Measurements from ENCODE around the gene LRP1B. TPM values are rescaled to one million over a fixed set of nuclear protein-coding genes. Genes with fewer than 3 reads are reported as not detected.

Gene LRP1B
- total RNA-seq, 1 donor from 2014 or later = 0.54 TPM

GRCh38 chr2:141306368-141306767 lies 824.4 kb downstream of the LRP1B start:
- no peak for DNase-seq (ENCODE audit: low read depth, low spot score)
- H3K27ac Mint-ChIP-seq (ENCODE audit: unreplicated experiment) = no peak overlapping the region
- no peaks in the 10 kb centered on the region for H3K27me3 Mint-ChIP-seq (ENCODE audit: low read depth)
- H3K36me3 Mint-ChIP-seq (ENCODE audit: low read depth) = no peaks in the 10 kb centered on the region
- H3K4me1 Mint-ChIP-seq = no peaks in the 10 kb centered on the region
- H3K4me3 Mint-ChIP-seq = no peak overlapping the region
- peaks cover 8% of the 10 kb centered on the region for H3K9me3 Mint-ChIP-seq
- no peak for TF ChIP-seq CTCF (conservative IDR thresholded peaks at IDR 0.05)

- Mint-ChIP-seq H3K27me3 (ENCODE audit: low read depth) (no peaks in the 10 kb centered on the region), H3K27ac (ENCODE audit: unreplicated experiment) (no peak overlapping the region), H3K36me3 (ENCODE audit: low read depth) (no peaks in the 10 kb centered on the region), H3K9me3 (peaks cover 8% of the 10 kb centered on the region), H3K4me3 (no peak overlapping the region), H3K4me1 (no peaks in the 10 kb centered on the region)
- no peak for DNase-seq (ENCODE audit: low read depth, low spot score)
- TF ChIP-seq CTCF (conservative IDR thresholded peaks at IDR 0.05) = no peak
These were observed 829.3 kb downstream of the LRP1B start for GRCh38 chr2:141301551-141301950.

GRCh38 chr2:141280037-141280436 lies 850.8 kb downstream of the LRP1B start:
- TF ChIP-seq CTCF (conservative IDR thresholded peaks at IDR 0.05) = no peak
- H3K36me3 Mint-ChIP-seq (ENCODE audit: low read depth) = no peaks in the 10 kb centered on the region
- peaks cover 3% of the 10 kb centered on the region for H3K9me3 Mint-ChIP-seq
- H3K4me3 Mint-ChIP-seq = no peak overlapping the region
- no peak overlapping the region for H3K27ac Mint-ChIP-seq (ENCODE audit: unreplicated experiment)
- no peaks in the 10 kb centered on the region for H3K27me3 Mint-ChIP-seq (ENCODE audit: low read depth)
- H3K4me1 Mint-ChIP-seq = no peaks in the 10 kb centered on the region
- no peak for DNase-seq (ENCODE audit: low read depth, low spot score)

- Mint-ChIP-seq H3K27ac (ENCODE audit: unreplicated experiment) (no peak overlapping the region), H3K4me1 (no peaks in the 10 kb centered on the region), H3K36me3 (ENCODE audit: low read depth) (peaks cover 5% of the 10 kb centered on the region), H3K27me3 (ENCODE audit: low read depth) (no peaks in the 10 kb centered on the region), H3K4me3 (no peak overlapping the region), H3K9me3 (peaks cover 11% of the 10 kb centered on the region)
- DNase-seq (ENCODE audit: low read depth, low spot score) = no peak
- no peak for TF ChIP-seq CTCF (conservative IDR thresholded peaks at IDR 0.05)
These were observed 859.5 kb downstream of the LRP1B start for GRCh38 chr2:141271346-141271745.

GRCh38 chr2:141264848-141265247 lies 866.0 kb downstream of the LRP1B start:
- H3K9me3 Mint-ChIP-seq = peaks cover 3% of the 10 kb centered on the region
- no peak overlapping the region for H3K4me3 Mint-ChIP-seq
- no peaks in the 10 kb centered on the region for H3K36me3 Mint-ChIP-seq (ENCODE audit: low read depth)
- H3K27ac Mint-ChIP-seq (ENCODE audit: unreplicated experiment) = no peak overlapping the region
- no peak for TF ChIP-seq CTCF (conservative IDR thresholded peaks at IDR 0.05)
- H3K4me1 Mint-ChIP-seq = no peaks in the 10 kb centered on the region
- H3K27me3 Mint-ChIP-seq (ENCODE audit: low read depth) = no peaks in the 10 kb centered on the region
- no peak for DNase-seq (ENCODE audit: low read depth, low spot score)

- no peaks in the 10 kb centered on the region for H3K27me3 Mint-ChIP-seq (ENCODE audit: low read depth)
- H3K4me3 Mint-ChIP-seq = no peak overlapping the region
- no peaks in the 10 kb centered on the region for H3K36me3 Mint-ChIP-seq (ENCODE audit: low read depth)
- peaks cover 3% of the 10 kb centered on the region for H3K9me3 Mint-ChIP-seq
- no peaks in the 10 kb centered on the region for H3K4me1 Mint-ChIP-seq
- no peak overlapping the region for H3K27ac Mint-ChIP-seq (ENCODE audit: unreplicated experiment)
- TF ChIP-seq CTCF (conservative IDR thresholded peaks at IDR 0.05) = no peak
- DNase-seq (ENCODE audit: low read depth, low spot score) = no peak
These were observed 869.9 kb downstream of the LRP1B start for GRCh38 chr2:141260911-141261310.

Data from neural crest cell (in vitro differentiated cells).